Neural progenitor cell (in vitro differentiated cells): ENCODE data around the gene SYNPO2L. TPM values are rescaled to one million over a fixed set of nuclear protein-coding genes. Genes with fewer than 3 reads are reported as not detected.

ENCODE experiments used
- DNase-seq: peaks from one replicate; pipeline ENCODE4 v3.0.0-alpha.2; 2016; ENCODE audit warnings: low spot score
- H2AFZ ChIP-seq: fragments of 200-600 bp; sonication (generic); replicated peaks from 2 replicates; pipeline ENCODE4 v1.6.1; 2016; ENCODE audit warnings: antibody characterized with exemption
- H3F3A ChIP-seq: fragments of 200-600 bp; sonication (generic); 2 replicates; pipeline ENCODE4 v1.6.1; 2016; ENCODE audit warnings: antibody characterized with exemption, low read depth
- H3K27ac ChIP-seq: fragments of 200-600 bp; sonication (generic); 2 replicates; pipeline ENCODE4 v1.5.1; 2016; ENCODE audit warnings: mild to moderate bottlenecking
- H3K27me3 ChIP-seq: fragments of 200-600 bp; sonication (generic); 2 replicates; pipeline ENCODE4 v1.6.1; 2016; ENCODE audit warnings: mild to moderate bottlenecking, moderate library complexity
- H3K36me3 ChIP-seq: fragments of 200-600 bp; sonication (generic); 2 replicates; pipeline ENCODE4 v1.5.1; 2016
- H3K4me1 ChIP-seq: fragments of 200-600 bp; sonication (generic); 2 replicates; pipeline ENCODE4 v1.6.1; 2016; ENCODE audit warnings: mixed run types
- H3K4me2 ChIP-seq: fragments of 200-600 bp; sonication (generic); 2 replicates; pipeline ENCODE4 v1.6.1; 2016
- H3K4me3 ChIP-seq: fragments of 200-600 bp; sonication (generic); 2 replicates; pipeline ENCODE4 v1.5.1; 2016
- H3K79me2 ChIP-seq: fragments of 200-600 bp; sonication (generic); 2 replicates; pipeline ENCODE4 v1.6.1; 2016; ENCODE audit warnings: low read depth
- H3K9ac ChIP-seq: fragments of 200-600 bp; sonication (generic); 2 replicates; pipeline ENCODE4 v1.6.1; 2016
- H3K9me3 ChIP-seq: fragments of 200-600 bp; sonication (generic); 2 replicates; pipeline ENCODE4 v1.5.1; 2016; ENCODE audit warnings: low read depth
- H4K20me1 ChIP-seq: fragments of 200-600 bp; sonication (generic); 2 replicates; pipeline ENCODE4 v1.6.1; 2016; ENCODE audit warnings: low read depth
- H3K27ac Mint-ChIP-seq: 3 replicates; pipeline ENCODE4 v1.8.0; 2021; ENCODE audit warnings: mixed read lengths
- H3K27me3 Mint-ChIP-seq: 2 replicates; pipeline ENCODE4 v1.8.0; 2022; ENCODE audit warnings: low read depth, mild to moderate bottlenecking, inconsistent platforms, moderate library complexity, mixed read lengths; ENCODE audit not compliant: insufficient read depth
- H3K36me3 Mint-ChIP-seq: 3 replicates; pipeline ENCODE4 v1.8.0; 2021; ENCODE audit warnings: mixed read lengths
- H3K4me1 Mint-ChIP-seq: 3 replicates; pipeline ENCODE4 v1.8.0; 2021; ENCODE audit warnings: mixed read lengths
- H3K4me3 Mint-ChIP-seq: 3 replicates; pipeline ENCODE4 v1.8.0; 2021; ENCODE audit warnings: mild to moderate bottlenecking, moderate library complexity, mixed read lengths
- H3K9me3 Mint-ChIP-seq: 3 replicates; pipeline ENCODE4 v1.8.0; 2020; ENCODE audit warnings: mixed read lengths
- CTCF ChIP-seq: fragments of 200-600 bp; sonication (generic); IDR thresholded peaks from 2 replicates; pipeline ENCODE4 v1.5.1; 2017; ENCODE audit warnings: antibody characterized with exemption, mild to moderate bottlenecking
- EZH2 ChIP-seq: fragments of 200-600 bp; sonication (generic); IDR thresholded peaks from 2 replicates; pipeline ENCODE4 v1.6.1; 2017; ENCODE audit warnings: antibody characterized with exemption, mild to moderate bottlenecking, moderate library complexity
- EZH2phosphoT487 ChIP-seq: fragments of 200-600 bp; sonication (generic); IDR thresholded peaks from 2 replicates; pipeline ENCODE4 v1.6.1; 2017; ENCODE audit warnings: antibody characterized with exemption
- total RNA-seq: library from RNA; depleted of rRNA; stranded (reverse); fragments of >200 nt; gene quantifications from 2 replicates; pipeline ENCODE4 v1.2.3, GENCODE V29; 2015; ENCODE audit warnings: low replicate concordance

The SYNPO2L gene
- total RNA-seq, 1 donor from 2014 or later = 0.13 TPM

- H3K79me2 ChIP-seq = no peaks in the 10 kb centered on the region
- H3K27ac Mint-ChIP-seq = no peak overlapping the region
- H3K27me3 ChIP-seq = no peaks in the 10 kb centered on the region
- no peak for DNase-seq
- peaks cover 3% of the 10 kb centered on the region for H3K4me1 Mint-ChIP-seq
- no peaks in the 10 kb centered on the region for H4K20me1 ChIP-seq
- no peaks in the 10 kb centered on the region for H3K9me3 Mint-ChIP-seq
- H3K4me3 Mint-ChIP-seq = no peak overlapping the region
- H3K4me1 ChIP-seq = peaks cover 5% of the 10 kb centered on the region
- no peak overlapping the region for H3K4me3 ChIP-seq
- H3K27ac ChIP-seq = no peak overlapping the region
- no peak overlapping the region for H3K4me2 ChIP-seq
- no peak overlapping the region for H3K9ac ChIP-seq
- no peak overlapping the region for H2AFZ ChIP-seq
- no peaks in the 10 kb centered on the region for H3K36me3 ChIP-seq
- H3K36me3 Mint-ChIP-seq = peaks cover 4% of the 10 kb centered on the region
- TF ChIP-seq EZH2phosphoT487 = no peak
- no peak for TF ChIP-seq EZH2
- TF ChIP-seq CTCF = no peak
- no peaks in the 10 kb centered on the region for H3F3A ChIP-seq
- H3K27me3 Mint-ChIP-seq = peaks cover 5% of the 10 kb centered on the region
- H3K9me3 ChIP-seq = no peaks in the 10 kb centered on the region
These were observed 406 bp downstream of the SYNPO2L start for GRCh38 chr10:73655257-73655989.

DNA sequence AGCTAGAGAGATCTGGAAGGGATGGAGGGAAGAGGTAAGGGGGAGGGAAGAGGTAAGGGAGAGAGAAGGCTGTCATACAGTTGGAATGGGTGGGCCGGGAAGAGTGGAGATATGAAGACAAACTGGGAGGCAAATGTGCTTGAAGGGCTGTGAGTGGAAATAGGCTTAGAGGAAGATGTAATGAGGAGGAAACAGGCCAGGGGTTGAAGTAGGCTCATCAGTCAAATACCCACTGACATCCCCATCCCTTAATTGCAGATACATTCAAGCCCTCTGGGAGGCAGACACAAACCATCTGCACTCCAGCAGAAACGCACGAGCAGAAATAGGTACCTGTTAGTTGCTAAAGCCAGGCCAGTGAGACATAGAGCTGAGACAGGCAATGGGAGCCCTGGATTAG lies 2.1 kb downstream of the SYNPO2L start:
- H3K79me2 ChIP-seq = no peaks in the 10 kb centered on the region
- peaks cover 5% of the 10 kb centered on the region for H3K27me3 Mint-ChIP-seq
- peaks cover 4% of the 10 kb centered on the region for H3K36me3 Mint-ChIP-seq
- H4K20me1 ChIP-seq = no peaks in the 10 kb centered on the region
- no peak overlapping the region for H3K27ac Mint-ChIP-seq
- no peak overlapping the region for H3K9ac ChIP-seq
- no peaks in the 10 kb centered on the region for H3K9me3 ChIP-seq
- peaks cover 5% of the 10 kb centered on the region for H3K4me1 ChIP-seq
- H3K27ac ChIP-seq = no peak overlapping the region
- DNase-seq = peak; percentile 29
- no peak overlapping the region for H3K4me2 ChIP-seq
- H3K27me3 ChIP-seq = no peaks in the 10 kb centered on the region
- no peaks in the 10 kb centered on the region for H3F3A ChIP-seq
- no peaks in the 10 kb centered on the region for H3K9me3 Mint-ChIP-seq
- TF ChIP-seq EZH2phosphoT487 = no peak
- peak; percentile 28 for TF ChIP-seq CTCF
- no peak for TF ChIP-seq EZH2
- H3K36me3 ChIP-seq = no peaks in the 10 kb centered on the region
- H3K4me3 Mint-ChIP-seq = no peak overlapping the region
- H3K4me3 ChIP-seq = no peak overlapping the region
- no peak overlapping the region for H2AFZ ChIP-seq
- peaks cover 7% of the 10 kb centered on the region for H3K4me1 Mint-ChIP-seq

DNA sequence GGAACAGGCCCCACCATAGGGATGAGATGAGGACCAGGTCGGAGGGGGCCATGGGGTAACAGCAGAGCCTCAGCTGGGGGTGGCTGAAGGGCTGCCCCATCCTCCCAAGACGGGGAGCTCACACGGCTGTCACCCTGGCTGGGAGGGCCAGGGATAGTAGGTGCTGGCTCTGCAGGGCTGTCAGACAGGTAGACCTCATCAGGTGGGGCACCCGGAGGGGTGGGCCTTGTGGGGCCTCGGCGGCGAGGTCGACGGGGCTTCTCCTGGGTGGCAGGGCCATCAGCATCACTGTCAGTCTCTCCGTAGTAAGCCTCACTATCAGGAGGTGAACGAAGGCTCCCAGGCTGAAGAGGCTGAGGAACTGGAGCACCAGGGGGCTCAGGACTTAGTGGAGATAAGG lies 2.6 kb downstream of the SYNPO2L start:
- H3K4me3 ChIP-seq = no peak overlapping the region
- peaks cover 5% of the 10 kb centered on the region for H3K4me1 ChIP-seq
- no peaks in the 10 kb centered on the region for H3K36me3 ChIP-seq
- no peak overlapping the region for H3K27ac ChIP-seq
- H3K9ac ChIP-seq = no peak overlapping the region
- Mint-ChIP-seq H3K27ac (no peak overlapping the region), H3K4me3 (no peak overlapping the region), H3K27me3 (peaks cover 5% of the 10 kb centered on the region), H3K4me1 (peaks cover 9% of the 10 kb centered on the region), H3K36me3 (peaks cover 4% of the 10 kb centered on the region), H3K9me3 (no peaks in the 10 kb centered on the region)
- no peaks in the 10 kb centered on the region for H3K79me2 ChIP-seq
- H3K27me3 ChIP-seq = no peaks in the 10 kb centered on the region
- DNase-seq = no peak
- H3F3A ChIP-seq = no peaks in the 10 kb centered on the region
- H3K4me2 ChIP-seq = no peak overlapping the region
- no peak overlapping the region for H2AFZ ChIP-seq
- no peak for TF ChIP-seq CTCF
- no peak for TF ChIP-seq EZH2
- TF ChIP-seq EZH2phosphoT487 = no peak
- H4K20me1 ChIP-seq = no peaks in the 10 kb centered on the region
- H3K9me3 ChIP-seq = no peaks in the 10 kb centered on the region
